ENCODE measurements around the gene CARD8.

Gene CARD8

DNA sequence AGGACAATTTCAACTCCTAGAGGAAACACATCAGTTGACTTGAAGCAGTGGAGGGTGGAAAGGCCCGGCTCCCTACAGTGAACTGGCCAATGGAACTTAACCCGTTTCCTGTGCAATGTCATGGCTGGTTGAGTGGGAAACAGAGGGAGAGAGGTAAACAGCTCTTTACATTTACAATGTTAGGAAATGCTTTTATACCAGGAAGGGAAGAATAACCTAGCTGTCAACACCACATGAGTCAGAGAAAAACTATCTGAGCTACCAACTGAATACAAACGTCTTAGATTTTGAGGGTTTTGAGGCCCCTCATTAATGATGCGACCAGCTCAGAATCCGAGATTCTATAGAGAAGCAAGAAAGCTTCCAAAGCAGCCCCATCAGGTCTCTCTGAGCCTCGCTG, 36.7 kb downstream of the CARD8 start:
- DNase-seq (ENCODE audit: low spot score): no peak
- no peak for TF ChIP-seq CTCF (IDR thresholded peaks at IDR 0.05; ENCODE audit: extremely low read depth, missing control alignments)

GRCh38 chr19:48216933-48217332, 38.8 kb downstream of the CARD8 start:
- TF ChIP-seq CTCF (IDR thresholded peaks at IDR 0.05; ENCODE audit: extremely low read depth, missing control alignments): no peak
- no peak for DNase-seq (ENCODE audit: low spot score)

DNA sequence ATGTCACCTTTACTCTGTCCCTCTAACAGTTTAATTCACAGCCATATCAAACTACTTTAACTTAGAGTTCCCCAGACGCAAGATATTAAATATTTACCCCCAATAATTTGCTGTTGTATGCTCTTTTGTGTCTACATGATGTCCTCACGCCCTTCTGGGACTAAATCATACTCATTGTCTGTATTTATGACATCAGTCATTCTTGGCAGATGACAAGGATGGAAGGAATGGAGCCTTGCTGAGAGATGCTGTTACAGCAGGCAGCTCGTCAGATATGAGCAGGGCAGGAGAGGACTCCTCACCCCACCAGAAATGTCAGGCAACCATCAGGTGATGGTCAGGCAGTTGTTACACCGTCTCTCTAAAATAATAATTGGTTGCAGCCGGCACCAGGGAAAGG, 41.8 kb downstream of the CARD8 start:
- TF ChIP-seq CTCF (IDR thresholded peaks at IDR 0.05; ENCODE audit: extremely low read depth, missing control alignments): no peak
- no peak for DNase-seq (ENCODE audit: low spot score)

DNA sequence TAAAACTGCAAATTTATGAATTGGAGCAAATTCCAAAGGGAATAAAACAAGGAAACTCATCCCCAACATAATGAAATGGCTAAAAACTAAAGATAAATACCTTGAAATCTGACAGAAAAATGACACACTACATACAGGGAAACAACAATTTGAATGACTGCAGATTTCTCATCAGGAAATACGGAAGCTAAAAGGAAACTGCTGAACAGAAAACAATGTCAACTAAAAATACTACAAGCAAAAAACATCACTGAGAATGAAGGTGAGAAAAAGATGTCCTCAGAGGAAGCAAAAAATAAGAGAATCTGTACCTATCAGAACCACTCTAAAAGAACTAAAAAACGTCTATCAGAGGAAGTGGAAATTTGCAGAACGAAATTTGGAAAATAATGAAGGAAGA, 45.7 kb downstream of the CARD8 start:
- no peak for TF ChIP-seq CTCF (IDR thresholded peaks at IDR 0.05; ENCODE audit: extremely low read depth, missing control alignments)
- no peak for DNase-seq (ENCODE audit: low spot score)

GRCh38 chr19:48206397-48207093, 49.2 kb downstream of the CARD8 start:
- no peak for DNase-seq (ENCODE audit: low spot score)
- no peak for TF ChIP-seq CTCF (IDR thresholded peaks at IDR 0.05; ENCODE audit: extremely low read depth, missing control alignments)

DNA sequence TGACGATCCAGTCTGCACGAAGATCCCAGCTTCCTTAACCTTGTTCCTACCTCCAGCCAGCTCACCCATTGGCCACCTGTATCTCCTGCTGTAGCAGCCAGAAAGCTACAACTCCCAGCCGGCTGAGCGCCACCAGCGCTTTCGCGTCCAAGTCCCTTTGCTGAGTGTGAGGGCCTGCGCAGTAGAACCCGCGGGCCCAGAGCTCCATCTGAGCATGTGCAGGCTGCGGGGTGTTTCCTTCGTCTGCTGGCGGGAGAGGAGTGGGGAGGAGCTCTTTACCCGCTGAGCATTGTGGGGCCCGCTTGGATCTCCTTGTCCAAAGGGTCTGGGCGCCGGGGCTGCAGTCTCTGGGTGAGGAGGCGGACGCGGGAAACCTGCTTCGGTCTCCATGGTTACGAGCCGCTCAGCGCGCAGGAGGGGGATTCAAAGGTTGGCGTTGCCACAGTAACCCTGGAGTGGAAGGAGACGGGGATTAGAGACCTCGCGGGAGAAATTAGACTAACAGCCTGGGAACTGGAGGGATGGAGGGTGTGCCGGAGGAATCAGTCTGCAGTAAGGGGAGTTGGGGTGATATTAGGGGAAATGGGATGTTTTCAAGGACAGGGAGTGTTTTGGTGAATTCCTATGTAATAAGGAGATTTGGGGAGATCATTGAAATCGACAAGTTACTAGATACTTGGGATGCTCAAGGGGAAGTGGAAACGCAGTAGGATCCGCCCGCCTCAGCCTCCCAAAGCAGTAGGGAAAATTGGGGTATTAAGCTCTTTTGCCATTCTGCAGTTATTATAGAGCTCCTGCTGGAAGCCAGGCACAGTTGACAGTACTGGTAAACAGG, 51.7 kb downstream of the CARD8 start:
- DNase-seq (ENCODE audit: low spot score): peak; percentile 94
- no peak for TF ChIP-seq CTCF (IDR thresholded peaks at IDR 0.05; ENCODE audit: extremely low read depth, missing control alignments)

DNA sequence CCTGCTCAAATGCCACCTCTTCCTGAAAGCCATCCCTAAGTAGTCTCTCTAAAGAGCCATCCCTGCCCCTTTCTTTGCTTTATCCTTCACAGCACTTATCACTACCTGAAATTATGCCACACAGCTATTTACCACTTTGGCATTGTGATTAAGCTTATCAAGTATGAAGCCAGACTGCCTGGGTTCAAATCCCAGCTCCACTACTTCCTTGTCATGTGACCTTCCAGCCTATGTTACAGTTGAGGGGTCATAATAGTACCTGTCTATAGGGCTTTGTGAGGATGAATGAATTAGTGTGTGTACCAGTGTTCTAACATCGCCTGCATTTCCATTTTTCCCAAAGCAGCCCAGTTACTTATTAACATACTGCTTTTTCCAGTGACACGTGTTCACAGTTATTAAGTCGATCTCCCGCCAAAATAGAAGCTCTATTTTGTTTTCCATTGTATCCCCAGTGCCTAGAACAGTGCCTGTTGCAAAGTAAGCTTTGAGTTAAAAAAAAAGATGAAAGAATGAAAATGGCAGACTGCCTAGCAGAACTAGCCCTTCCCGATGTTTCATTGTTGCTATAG, 52.4 kb downstream of the CARD8 start:
- no peak for TF ChIP-seq CTCF (IDR thresholded peaks at IDR 0.05; ENCODE audit: extremely low read depth, missing control alignments)
- DNase-seq (ENCODE audit: low spot score): no peak

Data from GM20000 (cell line).